HepG2 (cell line): Measurements from ENCODE around the gene RPTOR. TPM values are rescaled to one million over a fixed set of nuclear protein-coding genes. Genes with fewer than 3 reads are reported as not detected.

Experiments
- KMT2B ChIP-seq: IDR thresholded peaks from 2 replicates; pipeline ENCODE4 v1.6.1; 2016; ENCODE audit warnings: missing genetic modification reagents, missing compliant biosample characterization
- polyA plus RNA-seq, 8 experiments: library from polyadenylated mRNA; depleted of rRNA in 3 of 8; stranded (reverse) in 7 of 8; unstranded in 1 of 8; fragments of >200 nt; fragmentation: Illumina TruSeq in 4 of 8; extraction: Trizol in 4 of 8; gene quantifications; 2 replicates each; pipeline versions ENCODE4 v1.2.1 to v1.2.3, GENCODE V29; 2011 to 2016; ENCODE audit warnings: low read depth in 4 of 8, missing spikeins in 1 of 8, mixed read lengths in 1 of 8; ENCODE audit not compliant: insufficient read depth in 1 of 8
- total RNA-seq, 5 experiments: library from RNA; depleted of rRNA; stranded (reverse); fragments of >200 nt; fragmentation: Illumina TruSeq; extraction: Trizol; gene quantifications; 2 replicates each; pipeline ENCODE4 v1.2.3, GENCODE V29; 2016; ENCODE audit warnings: low read depth in 1 of 5
- TF ChIP-seq, protein P1 (sequence below): sonication (generic); formaldehyde crosslinking; IDR thresholded peaks from 2 replicates; pipeline ENCODE4 v1.5.0; 2020; ENCODE audit warnings: missing genetic modification reagents
- TF ChIP-seq, protein P2 (sequence below): sonication (generic); formaldehyde crosslinking; IDR thresholded peaks from 2 replicates; pipeline ENCODE4 v1.4.0; 2020; ENCODE audit warnings: mild to moderate bottlenecking, missing genetic modification reagents, borderline replicate concordance
- TF ChIP-seq, protein P3 (sequence below): sonication (generic); formaldehyde crosslinking; IDR thresholded peaks from 2 replicates; pipeline ENCODE4 v1.5.1; 2020; ENCODE audit warnings: missing genetic modification reagents, mild to moderate bottlenecking, borderline replicate concordance
- TF ChIP-seq, protein P4 (sequence below): sonication (generic); formaldehyde crosslinking; IDR thresholded peaks from 2 replicates; pipeline ENCODE4 v1.5.0; 2020; ENCODE audit warnings: mild to moderate bottlenecking, missing genetic modification reagents, moderate library complexity

Gene RPTOR
- total and polyA plus RNA-seq, 2 of the 13 experiments (the other 11 are each of a cell fraction or from before 2014, with no cell fraction given): 6.6 to 25.3 TPM

DNA sequence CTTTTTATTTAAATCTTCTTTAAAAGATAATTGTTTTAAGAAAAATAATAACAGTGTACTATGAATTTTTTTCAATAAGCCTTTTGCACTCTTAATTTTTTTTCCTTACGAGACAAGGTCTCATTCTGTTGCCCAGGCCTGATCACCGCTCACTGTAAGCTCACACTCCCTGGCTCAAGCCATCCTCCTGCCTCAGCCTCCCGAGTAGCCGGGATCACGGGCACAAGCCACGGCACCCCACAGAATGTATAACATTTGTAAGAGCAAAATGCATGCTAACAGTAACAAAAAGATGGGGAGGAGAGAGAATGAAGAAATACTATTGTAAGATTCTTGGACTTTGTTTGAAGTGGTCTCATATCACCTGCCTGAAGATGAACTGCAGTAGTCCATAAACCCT is 320.1 kb downstream of the RPTOR start (continued):
- TF ChIP-seq, protein P1, sequence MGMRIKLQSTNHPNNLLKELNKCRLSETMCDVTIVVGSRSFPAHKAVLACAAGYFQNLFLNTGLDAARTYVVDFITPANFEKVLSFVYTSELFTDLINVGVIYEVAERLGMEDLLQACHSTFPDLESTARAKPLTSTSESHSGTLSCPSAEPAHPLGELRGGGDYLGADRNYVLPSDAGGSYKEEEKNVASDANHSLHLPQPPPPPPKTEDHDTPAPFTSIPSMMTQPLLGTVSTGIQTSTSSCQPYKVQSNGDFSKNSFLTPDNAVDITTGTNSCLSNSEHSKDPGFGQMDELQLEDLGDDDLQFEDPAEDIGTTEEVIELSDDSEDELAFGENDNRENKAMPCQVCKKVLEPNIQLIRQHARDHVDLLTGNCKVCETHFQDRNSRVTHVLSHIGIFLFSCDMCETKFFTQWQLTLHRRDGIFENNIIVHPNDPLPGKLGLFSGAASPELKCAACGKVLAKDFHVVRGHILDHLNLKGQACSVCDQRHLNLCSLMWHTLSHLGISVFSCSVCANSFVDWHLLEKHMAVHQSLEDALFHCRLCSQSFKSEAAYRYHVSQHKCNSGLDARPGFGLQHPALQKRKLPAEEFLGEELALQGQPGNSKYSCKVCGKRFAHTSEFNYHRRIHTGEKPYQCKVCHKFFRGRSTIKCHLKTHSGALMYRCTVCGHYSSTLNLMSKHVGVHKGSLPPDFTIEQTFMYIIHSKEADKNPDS (CRISPR knock-in tag): no peak
- TF ChIP-seq, protein P2, sequence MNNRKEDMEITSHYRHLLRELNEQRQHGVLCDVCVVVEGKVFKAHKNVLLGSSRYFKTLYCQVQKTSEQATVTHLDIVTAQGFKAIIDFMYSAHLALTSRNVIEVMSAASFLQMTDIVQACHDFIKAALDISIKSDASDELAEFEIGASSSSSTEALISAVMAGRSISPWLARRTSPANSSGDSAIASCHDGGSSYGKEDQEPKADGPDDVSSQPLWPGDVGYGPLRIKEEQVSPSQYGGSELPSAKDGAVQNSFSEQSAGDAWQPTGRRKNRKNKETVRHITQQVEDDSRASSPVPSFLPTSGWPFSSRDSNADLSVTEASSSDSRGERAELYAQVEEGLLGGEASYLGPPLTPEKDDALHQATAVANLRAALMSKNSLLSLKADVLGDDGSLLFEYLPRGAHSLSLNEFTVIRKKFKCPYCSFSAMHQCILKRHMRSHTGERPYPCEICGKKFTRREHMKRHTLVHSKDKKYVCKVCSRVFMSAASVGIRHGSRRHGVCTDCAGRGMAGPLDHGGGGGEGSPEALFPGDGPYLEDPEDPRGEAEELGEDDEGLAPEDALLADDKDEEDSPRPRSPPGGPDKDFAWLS (CRISPR knock-in tag): no peak
- TF ChIP-seq KMT2B: no peak
- TF ChIP-seq, protein P3, sequence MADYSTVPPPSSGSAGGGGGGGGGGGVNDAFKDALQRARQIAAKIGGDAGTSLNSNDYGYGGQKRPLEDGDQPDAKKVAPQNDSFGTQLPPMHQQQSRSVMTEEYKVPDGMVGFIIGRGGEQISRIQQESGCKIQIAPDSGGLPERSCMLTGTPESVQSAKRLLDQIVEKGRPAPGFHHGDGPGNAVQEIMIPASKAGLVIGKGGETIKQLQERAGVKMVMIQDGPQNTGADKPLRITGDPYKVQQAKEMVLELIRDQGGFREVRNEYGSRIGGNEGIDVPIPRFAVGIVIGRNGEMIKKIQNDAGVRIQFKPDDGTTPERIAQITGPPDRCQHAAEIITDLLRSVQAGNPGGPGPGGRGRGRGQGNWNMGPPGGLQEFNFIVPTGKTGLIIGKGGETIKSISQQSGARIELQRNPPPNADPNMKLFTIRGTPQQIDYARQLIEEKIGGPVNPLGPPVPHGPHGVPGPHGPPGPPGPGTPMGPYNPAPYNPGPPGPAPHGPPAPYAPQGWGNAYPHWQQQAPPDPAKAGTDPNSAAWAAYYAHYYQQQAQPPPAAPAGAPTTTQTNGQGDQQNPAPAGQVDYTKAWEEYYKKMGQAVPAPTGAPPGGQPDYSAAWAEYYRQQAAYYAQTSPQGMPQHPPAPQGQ (CRISPR knock-in tag): no peak
- TF ChIP-seq, protein P4, sequence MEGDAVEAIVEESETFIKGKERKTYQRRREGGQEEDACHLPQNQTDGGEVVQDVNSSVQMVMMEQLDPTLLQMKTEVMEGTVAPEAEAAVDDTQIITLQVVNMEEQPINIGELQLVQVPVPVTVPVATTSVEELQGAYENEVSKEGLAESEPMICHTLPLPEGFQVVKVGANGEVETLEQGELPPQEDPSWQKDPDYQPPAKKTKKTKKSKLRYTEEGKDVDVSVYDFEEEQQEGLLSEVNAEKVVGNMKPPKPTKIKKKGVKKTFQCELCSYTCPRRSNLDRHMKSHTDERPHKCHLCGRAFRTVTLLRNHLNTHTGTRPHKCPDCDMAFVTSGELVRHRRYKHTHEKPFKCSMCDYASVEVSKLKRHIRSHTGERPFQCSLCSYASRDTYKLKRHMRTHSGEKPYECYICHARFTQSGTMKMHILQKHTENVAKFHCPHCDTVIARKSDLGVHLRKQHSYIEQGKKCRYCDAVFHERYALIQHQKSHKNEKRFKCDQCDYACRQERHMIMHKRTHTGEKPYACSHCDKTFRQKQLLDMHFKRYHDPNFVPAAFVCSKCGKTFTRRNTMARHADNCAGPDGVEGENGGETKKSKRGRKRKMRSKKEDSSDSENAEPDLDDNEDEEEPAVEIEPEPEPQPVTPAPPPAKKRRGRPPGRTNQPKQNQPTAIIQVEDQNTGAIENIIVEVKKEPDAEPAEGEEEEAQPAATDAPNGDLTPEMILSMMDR: no peak
